ENCODE measurements around the gene SOAT1. TPM values are rescaled to one million over a fixed set of nuclear protein-coding genes. Genes with fewer than 3 reads are reported as not detected.
"Not testable (repeated sequence)": the region's sequence is repeated elsewhere in the genome, so short reads cannot be mapped to it uniquely, and the experiment has no call there.

The SOAT1 gene
- 10 to 100 TPM; 14.6 to 95.6 (median 34.3) TPM for total RNA-seq

DNA sequence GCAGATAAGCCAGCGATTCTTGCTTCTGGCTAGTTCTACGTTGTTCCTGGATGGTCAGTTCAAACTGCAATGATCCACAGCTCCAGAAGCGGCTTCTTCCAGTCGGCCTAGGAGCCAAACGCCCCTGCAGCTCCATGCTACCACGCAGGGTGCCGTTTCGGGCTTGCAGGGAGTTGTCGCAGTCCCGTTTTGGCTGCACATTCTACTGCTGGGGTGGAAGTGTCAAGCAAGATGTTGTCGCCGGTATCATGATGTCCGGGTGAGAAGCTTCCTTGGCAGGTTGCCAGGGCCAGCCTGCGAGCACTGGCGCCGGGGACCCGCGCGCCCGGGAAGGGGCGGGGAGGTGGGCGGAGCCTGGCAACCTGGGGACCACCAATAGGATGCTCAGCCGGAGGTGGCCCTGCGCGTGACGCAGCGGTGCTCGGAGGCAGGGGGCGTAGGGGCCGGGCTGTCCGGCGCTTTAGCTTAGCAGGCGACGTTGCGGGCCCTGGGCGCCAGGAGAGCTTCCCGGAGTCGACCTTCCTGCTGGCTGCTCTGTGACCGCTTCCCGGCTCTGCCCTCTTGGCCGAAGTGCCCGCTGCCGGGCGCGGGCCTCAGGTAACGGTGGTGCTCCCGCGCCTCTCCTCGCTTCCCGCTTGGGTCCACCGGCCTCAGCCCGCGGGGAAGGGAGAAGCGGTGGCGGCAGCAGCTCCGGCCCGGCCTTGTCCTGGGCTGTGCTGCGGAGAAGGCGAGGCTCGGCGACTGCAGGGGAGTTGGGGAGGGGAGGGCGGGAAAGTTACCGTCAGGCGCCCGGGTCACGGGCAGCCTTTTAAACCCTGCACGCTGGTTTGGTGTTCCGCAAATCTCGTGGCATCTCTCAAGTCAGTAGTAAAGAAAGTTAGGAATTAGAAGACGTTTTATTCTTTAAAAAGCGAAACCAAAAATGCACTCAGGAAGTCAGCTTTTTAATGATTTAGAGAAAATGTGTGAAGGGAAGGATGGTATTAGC lies at the start of gene SOAT1:
TSS of gene SOAT1 (plus strand) at position 458 of the 988 bp plus-strand sequence. CDS start 8,888 bp downstream, outside the sequence.
- 0 to 1% methylated on average over 17 to 25 of the region's 71 CpGs for whole genome bisulfite sequencing, 2 donors
- H3K4me3 ChIP-seq: peak within 1 kb of the TSS; percentile 70 to 91 (median 83)
- H3K27me3 ChIP-seq: no peaks in the 10 kb centered on the region
- H3K9me3 ChIP-seq: no peaks in the 10 kb centered on the region
- peak; percentile 97 to 99 for ATAC-seq (ENCODE audit: low FRiP score in 2 of 2)
- H3K27ac ChIP-seq: peak within 1 kb of the TSS; percentile 93 to 97 (median 94)
- peak; percentile 97 to 99 for DNase-seq
- peaks cover 14 to 38% (median 22%) of the 10 kb centered on the region in 4 donors for H3K4me1 ChIP-seq
- TF ChIP-seq, protein P1, sequence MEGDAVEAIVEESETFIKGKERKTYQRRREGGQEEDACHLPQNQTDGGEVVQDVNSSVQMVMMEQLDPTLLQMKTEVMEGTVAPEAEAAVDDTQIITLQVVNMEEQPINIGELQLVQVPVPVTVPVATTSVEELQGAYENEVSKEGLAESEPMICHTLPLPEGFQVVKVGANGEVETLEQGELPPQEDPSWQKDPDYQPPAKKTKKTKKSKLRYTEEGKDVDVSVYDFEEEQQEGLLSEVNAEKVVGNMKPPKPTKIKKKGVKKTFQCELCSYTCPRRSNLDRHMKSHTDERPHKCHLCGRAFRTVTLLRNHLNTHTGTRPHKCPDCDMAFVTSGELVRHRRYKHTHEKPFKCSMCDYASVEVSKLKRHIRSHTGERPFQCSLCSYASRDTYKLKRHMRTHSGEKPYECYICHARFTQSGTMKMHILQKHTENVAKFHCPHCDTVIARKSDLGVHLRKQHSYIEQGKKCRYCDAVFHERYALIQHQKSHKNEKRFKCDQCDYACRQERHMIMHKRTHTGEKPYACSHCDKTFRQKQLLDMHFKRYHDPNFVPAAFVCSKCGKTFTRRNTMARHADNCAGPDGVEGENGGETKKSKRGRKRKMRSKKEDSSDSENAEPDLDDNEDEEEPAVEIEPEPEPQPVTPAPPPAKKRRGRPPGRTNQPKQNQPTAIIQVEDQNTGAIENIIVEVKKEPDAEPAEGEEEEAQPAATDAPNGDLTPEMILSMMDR (IDR thresholded peaks at IDR 0.05): peak in 5 of 6 experiments; percentile 12 to 48 (median 44)
- TF ChIP-seq POLR2A (IDR thresholded peaks at IDR 0.05) (peak in 3 of 4 donors; percentile 85 to 94 (median 90)), EP300 (IDR thresholded peaks at IDR 0.05) (peak in 1 of 4 donors; percentile 59), POLR2AphosphoS5 (IDR thresholded peaks at IDR 0.05) (peak; percentile 34 to 91)
- H3K36me3 ChIP-seq: no peaks in the 10 kb centered on the region

DNA sequence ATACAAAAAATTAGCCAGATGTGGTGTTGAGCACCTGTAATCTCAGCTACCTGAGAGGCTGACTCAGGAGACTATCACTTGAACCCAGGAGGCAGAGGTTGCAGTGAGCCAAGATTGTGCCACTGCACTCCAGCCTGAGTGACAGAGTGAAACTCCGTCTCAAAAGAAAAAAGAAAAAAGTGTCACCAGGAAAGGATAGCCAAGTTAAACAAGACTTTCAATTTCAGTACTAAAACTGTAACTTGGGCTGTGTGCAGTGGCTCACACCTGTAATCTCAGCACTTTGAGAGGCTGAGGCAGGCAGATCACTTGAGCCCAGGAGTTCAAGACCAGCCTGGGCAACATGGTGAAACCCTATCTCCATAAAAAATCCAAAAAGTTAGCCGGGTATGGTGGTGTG lies 48.2 kb upstream of the SOAT1 start:
- H3K4me3 ChIP-seq; H3K27me3 ChIP-seq; H3K27ac ChIP-seq; DNase-seq; ATAC-seq (ENCODE audit: low FRiP score in 2 of 2); H3K9me3 ChIP-seq; H3K36me3 ChIP-seq; H3K4me1 ChIP-seq: not testable (repeated sequence)
- 58 to 80% methylated on average over 2 of the region's 2 CpGs for WGBS, 2 donors

GRCh38 chr1:179247923-179248322 lies 45.7 kb upstream of the SOAT1 start:
- no peak for TF ChIP-seq EP300 (IDR thresholded peaks at IDR 0.05)
- TF ChIP-seq, protein P1 (IDR thresholded peaks at IDR 0.05): no peak
- no peak for TF ChIP-seq POLR2AphosphoS5 (IDR thresholded peaks at IDR 0.05)
- TF ChIP-seq POLR2A (IDR thresholded peaks at IDR 0.05): no peak
- 88 to 95% methylated on average over 9 of the region's 9 CpGs for WGBS, 2 donors
- H3K36me3 ChIP-seq: no peaks in the 10 kb centered on the region
- no peaks in the 10 kb centered on the region for H3K4me1 ChIP-seq
- DNase-seq: no peak
- no peak for ATAC-seq (ENCODE audit: low FRiP score in 2 of 2)
- no peaks in the 10 kb centered on the region for H3K27me3 ChIP-seq
- H3K27ac ChIP-seq: no peak overlapping the region
- no peak overlapping the region for H3K4me3 ChIP-seq
- no peaks in the 10 kb centered on the region for H3K9me3 ChIP-seq

DNA sequence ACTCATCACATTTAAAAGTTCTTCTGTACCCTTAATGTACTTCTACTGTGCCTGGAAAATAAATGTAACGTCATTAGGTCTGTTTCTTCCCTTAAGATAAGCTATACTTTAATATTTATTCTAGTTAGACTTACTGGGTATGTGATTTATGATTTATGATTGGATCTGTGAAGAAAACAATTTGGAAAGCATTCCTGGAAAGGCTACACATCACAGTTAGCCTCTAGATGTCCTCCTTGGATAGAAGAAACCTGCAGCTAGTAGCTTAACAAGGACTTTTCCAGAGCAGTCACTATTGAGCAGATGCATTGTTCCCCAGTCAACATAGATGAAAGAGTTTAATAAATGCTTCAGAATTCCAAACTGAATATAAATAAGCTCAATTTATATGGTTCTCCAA lies 41.9 kb upstream of the SOAT1 start:
- Histone ChIP-seq H3K27me3 (no peaks in the 10 kb centered on the region), H3K4me1 (no peaks in the 10 kb centered on the region), H3K9me3 (no peaks in the 10 kb centered on the region), H3K27ac (no peak overlapping the region), H3K4me3 (no peak overlapping the region), H3K36me3 (no peaks in the 10 kb centered on the region)
- WGBS, 2 donors: 13 to 56% methylated on average over 1 of the region's 1 CpG
- TF ChIP-seq POLR2A (IDR thresholded peaks at IDR 0.05) (no peak), POLR2AphosphoS5 (IDR thresholded peaks at IDR 0.05) (no peak), EP300 (IDR thresholded peaks at IDR 0.05) (no peak)
- TF ChIP-seq, protein P1 (IDR thresholded peaks at IDR 0.05): peak in 3 of 6 experiments; percentile 11 to 44 (median 36)
- ATAC-seq (ENCODE audit: low FRiP score in 2 of 2): peak in 1 of 2 donors; percentile 75
- no peak for DNase-seq

DNA sequence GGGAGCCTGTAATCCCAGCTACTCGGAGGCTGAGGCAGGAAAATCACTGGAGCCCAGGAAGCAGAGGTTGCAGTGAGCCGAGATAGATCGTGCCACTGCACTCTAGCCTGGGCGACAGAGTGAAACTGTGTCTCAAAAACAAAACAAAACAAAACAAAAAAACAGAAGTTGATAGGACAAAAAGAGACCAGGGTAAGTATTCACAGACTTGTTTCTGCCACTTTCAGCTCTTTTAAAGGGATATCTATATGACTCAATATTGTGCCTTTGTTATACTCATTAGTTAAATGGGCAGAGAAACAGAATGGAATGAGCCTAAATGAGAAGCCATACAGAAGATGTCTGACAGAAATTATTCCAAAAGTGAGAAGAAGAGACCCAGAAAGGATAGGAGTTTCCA lies 41.0 kb upstream of the SOAT1 start:
- DNase-seq (no peak), ATAC-seq (ENCODE audit: low FRiP score in 2 of 2) (no peak)
- no peaks in the 10 kb centered on the region for H3K36me3 ChIP-seq
- H3K4me3 ChIP-seq: no peak overlapping the region
- H3K9me3 ChIP-seq: no peaks in the 10 kb centered on the region
- H3K27me3 ChIP-seq: no peaks in the 10 kb centered on the region
- TF ChIP-seq, protein P1 (IDR thresholded peaks at IDR 0.05): no peak
- TF ChIP-seq EP300 (IDR thresholded peaks at IDR 0.05): no peak
- TF ChIP-seq POLR2A (IDR thresholded peaks at IDR 0.05): no peak
- TF ChIP-seq POLR2AphosphoS5 (IDR thresholded peaks at IDR 0.05): no peak
- H3K4me1 ChIP-seq: no peaks in the 10 kb centered on the region
- no peak overlapping the region for H3K27ac ChIP-seq
- 92 to 95% methylated on average over 4 of the region's 4 CpGs for WGBS, 2 donors
